NCI-H1694 (cell line): ENCODE data around the gene NT5C2.

Source experiments
- DNase-seq: peaks from one replicate; lab custom pipeline; 2025; lab: John Stamatoyannopoulos, UW

Gene NT5C2

DNA sequence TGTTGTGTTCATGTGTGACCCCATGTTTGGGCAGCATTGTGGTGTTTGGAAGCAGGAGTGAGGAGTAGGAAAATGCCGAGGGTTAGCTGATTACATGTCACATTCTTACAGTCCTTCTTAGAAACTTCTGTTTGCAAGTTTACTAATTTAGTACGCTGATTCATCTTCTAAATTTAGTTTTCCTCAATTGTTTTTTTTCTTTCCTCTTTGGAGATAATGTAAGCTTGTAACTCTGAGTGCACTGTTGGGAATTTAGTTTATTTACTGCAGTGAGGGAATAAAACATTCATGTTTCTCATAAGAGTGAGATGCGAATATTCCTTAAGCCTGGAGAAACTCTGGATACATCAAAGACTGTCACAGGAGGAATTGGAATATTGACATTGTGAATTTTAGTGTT lies 135.0 kb downstream of the NT5C2 start:
- DNase-seq: no peak

DNA sequence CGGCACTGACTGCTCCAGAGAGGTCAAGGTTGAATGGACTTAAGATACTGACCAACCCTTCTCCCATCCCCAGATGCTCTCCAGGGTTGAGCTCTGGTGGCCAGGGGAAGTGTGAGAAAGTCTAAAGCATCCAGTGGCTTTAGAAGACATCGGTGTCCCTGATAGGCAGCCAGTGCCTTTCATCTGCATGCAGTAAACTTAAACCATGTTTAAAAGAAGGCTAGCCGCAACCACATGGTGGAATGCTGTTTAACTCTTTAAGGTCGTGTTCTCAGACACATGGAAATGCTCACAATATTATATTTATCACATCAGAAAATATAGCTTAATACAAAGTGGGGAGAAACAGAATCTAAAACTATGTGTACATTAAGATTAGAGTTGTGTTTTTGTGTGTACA lies 138.0 kb downstream of the NT5C2 start:
- no peak for DNase-seq

DNA sequence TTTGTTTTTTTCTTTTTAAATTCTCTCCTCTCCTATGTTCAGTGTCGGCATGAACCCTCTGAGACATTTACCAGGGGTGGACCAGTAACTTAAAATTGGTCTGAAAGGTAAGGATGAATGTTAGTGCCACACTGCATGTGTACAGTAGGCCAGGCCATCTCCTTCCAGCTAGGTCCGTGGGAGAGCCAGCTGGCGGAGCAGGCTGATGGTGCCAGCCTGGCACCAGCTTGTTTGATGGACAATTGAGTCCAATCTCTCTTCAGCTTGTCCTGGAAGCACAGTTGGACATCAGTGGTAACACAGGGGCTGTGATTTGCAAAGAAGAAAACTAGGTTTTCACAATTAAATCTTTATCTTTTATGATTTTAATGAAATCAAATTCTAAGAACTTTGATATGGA lies 138.5 kb downstream of the NT5C2 start:
- DNase-seq: no peak

DNA sequence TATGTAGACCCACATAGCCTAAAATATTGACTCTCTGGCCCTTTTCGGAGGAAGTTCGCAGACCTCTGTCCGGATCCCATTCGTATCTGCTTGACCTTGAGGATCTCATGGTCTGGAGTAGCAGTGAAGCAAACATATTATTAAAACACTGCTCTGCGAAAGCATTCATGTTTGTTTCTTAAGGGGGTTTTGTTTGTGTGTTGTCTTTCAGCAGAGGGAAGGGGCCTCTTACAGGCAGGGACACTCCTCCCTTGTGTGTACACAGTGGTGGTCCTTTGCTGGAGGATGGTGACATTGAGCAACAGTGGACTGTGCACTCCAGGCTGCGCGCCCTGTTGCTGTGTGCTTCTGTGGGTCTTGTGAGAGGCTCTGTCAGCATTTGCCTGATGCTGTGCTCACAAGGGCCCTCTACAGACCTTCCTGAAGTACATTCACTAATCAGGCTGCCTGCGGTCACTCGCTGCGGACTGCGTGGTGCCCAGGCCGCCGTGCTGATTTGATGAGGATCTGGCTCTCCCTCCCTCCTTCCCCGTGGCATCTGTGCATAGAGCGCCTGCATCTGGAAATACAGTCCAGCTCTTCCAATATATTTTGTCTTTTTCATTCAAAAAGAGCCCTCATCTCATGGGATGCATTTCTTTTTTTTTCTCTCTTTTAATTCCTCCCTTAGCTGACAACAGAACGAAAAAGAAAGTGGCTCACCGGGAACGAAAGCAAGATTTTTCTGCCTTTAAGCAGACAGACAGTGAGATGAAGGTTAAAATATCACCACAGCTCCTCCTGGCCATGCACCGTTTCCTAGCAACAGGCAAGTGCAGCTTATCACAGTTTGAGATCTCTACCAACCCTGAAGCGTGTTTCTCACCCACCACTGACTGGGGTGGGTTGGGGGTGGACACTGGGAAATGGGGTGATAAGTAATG lies 139.2 kb downstream of the NT5C2 start:
- DNase-seq: no peak

DNA sequence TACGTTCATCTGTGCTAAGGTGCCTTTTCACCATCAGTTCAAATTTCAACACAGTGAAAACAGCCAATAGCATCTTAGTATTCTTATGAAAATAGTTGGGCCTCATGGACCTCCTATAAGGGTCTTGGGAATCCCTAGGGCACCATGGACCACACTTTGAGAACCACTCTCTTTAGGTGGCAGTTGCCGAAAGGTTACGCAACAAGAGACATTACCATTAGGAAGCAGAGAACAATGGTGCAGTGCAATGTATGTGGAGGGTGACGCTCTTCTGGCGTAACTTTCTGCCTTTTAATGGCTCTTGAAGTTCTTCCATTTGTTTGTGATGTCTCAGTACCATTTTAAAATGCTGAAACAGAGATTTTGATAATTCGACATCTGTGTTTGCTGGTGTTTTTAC lies 143.8 kb downstream of the NT5C2 start:
- no peak for DNase-seq

DNA sequence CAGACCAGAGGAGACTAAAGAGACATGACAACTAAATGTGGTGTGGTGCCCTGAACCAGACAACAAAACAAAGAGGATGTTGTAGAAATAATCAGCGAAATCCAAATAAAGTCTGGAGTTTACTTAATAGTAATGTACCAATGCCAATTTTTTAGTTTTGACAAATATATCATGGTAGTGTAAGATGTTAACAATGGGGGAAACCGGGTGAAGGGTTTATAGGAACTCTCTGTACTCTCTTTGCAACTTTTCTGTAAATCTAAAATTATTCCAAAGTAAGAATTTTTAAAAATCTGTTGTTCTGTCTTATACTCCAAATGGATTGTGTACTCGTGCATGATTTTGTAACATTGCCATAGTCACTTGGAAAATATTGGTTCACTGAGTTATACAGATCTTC lies 145.7 kb downstream of the NT5C2 start:
- no peak for DNase-seq

DNA sequence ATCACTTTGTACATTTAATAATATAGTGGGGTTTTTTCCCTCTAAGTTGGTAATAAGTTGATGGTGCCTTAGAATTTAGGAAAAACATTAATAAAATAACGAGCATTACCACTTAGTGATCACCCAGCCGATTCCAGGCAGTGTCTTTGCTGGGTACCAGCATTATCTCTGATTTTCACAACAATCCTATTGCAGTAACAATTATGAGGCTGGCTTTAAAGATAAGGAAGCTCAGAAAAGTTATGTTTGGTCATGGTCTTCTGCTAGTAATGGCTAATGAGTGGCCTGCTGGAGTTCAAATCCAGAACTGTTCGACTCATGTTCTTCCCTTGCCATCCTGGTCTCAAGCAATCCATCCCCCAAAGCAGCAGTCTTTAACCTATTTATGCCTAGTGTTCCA lies 147.1 kb downstream of the NT5C2 start:
- DNase-seq: no peak

DNA sequence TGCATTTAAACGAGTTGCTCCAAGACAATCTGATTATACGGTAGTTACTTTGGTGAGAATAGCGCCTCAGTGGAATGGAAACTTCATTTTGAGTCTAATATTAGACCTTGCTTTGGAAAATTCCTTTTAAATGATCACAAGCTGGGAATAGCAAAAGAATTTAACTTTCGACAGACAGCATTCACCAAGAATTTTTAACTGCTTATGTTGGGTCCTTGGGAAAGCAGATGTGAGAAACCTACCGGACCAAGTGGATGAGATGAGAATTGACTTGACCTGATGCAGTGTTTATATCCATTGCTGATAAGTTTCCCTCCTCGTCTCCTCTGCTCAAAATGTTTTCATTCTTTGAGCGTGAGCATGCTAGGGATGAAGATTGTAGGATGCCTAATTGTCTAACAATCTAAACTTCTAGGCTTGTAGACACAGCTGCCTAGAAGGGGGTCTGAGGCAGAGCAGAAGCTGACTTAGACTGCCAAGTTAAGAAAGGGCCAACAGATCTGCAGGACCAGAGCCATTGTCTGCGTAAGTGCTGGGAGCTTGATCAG lies 148.1 kb downstream of the NT5C2 start:
- DNase-seq: no peak

DNA sequence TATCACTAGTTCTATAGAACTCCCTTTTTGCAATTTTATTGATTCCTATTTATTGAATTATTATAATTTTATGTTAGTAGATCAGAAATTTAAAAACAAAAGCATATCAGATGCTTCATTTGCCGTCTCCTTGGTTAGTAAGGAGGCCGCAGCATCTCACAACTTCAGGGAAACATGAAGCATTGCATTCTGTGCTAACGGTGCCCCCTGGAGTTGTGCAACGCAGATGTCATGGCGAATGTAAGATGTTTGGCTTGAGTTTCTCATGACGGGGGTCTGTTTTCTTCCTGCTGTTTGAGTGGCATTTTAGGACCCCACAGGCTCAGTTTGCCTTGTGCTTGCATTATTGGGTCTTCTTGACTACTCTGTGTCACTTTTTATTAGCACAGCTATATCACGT lies 150.2 kb downstream of the NT5C2 start:
- no peak for DNase-seq

DNA sequence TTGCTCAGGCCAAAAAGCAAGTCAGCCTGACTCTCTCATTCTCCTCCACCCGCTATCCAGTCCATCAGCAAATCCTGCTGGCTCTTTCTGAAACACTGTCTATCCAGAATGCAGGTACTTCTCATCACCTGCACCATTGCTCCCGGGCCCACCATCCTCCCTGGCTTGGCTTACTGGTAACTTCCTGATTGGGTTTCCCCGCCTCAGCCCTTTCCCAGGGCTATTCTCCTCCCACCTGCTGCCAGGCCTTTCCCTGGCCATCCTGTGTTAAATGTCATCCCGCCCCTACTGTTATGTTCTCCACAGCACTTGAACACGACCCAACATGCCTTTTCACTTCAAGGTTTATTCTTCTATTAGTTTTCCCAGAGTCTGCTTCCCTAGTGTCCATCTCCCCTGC lies 150.9 kb downstream of the NT5C2 start:
- DNase-seq: no peak

DNA sequence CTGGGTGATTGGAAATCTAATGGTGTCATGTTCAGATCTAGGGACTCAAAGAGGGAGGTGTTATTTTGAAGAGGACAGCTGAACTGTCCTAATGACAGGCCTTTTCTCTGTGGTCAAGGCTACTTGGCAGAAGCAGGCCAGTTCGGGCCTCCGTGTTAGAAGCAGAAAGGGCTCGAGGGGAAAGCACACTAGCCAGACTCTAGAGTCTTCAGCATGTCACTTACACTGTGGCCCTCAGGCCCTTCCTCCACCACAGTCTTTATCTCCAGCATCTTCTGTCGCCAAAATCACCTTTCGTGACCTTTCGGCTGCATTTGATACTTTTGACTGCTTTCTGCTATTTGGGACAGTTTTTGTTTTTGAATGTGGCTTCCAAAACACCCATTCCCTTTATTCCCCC lies 151.7 kb downstream of the NT5C2 start:
- DNase-seq: no peak

DNA sequence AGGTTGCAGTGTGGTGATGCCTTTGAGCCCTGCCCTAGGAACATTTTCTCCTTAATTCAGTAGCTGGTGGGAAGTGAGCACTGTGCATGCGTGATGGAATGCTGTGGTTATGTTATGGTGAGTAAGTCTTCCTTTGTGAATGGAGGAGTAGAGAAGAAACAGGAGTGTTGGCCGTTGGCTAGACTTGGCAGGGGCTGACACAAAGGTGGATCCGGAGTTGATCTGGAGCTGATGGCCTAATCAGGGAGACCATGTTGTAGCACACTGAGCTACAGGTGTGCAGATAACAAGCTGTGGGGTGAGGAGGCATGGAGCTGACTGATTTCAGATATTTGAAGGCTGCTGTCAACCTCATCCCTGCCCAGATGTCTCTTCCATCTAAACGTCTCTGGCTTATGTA lies 152.7 kb downstream of the NT5C2 start:
- no peak for DNase-seq

DNA sequence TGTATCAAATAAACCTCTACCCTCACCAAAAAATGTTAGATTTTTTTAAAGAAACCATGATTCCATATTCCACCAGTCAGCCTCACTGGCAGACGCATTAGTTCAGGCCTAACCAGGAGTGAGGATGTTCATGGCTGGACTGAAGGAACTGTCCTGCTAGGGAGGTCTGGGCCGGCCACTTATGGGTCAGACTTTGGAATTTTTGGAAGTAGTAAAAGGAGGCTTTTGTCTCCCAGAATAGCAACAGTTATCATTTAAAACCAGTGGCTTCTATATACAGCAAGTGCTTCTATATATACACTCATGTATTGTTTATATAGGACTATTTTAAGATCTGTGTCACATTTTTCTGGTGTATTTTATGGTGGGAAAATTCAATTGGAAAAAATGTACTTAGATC lies 154.5 kb downstream of the NT5C2 start:
- no peak for DNase-seq
